Muscle of leg (tissue), 11 donors: ENCODE results near the gene MAB21L4. TPM values are rescaled to one million over a fixed set of nuclear protein-coding genes. Genes with fewer than 3 reads are reported as not detected.
A peak's percentile ranks its signal among the peaks of the same experiment; 100 is the strongest.

Experiments used
- DNase-seq: peaks from one replicate; pipeline ENCODE4 v3.0.0; 2013
- H3K27ac ChIP-seq: one replicate; pipeline ENCODE4 v1.5.1; 2013; ENCODE audit warnings: mild to moderate bottlenecking, low read length, control low read depth
- H3K27me3 ChIP-seq: one replicate; pipeline ENCODE4 v1.6.1; 2013; ENCODE audit warnings: low read length; ENCODE audit not compliant: control insufficient read depth, insufficient read depth
- H3K36me3 ChIP-seq: one replicate; pipeline ENCODE4 v1.6.1; 2013; ENCODE audit warnings: low read length; ENCODE audit not compliant: control insufficient read depth, insufficient read depth
- H3K4me1 ChIP-seq: one replicate; pipeline ENCODE4 v1.6.1; 2013; ENCODE audit warnings: low read length; ENCODE audit not compliant: control insufficient read depth, insufficient read depth
- H3K4me3 ChIP-seq: one replicate; pipeline ENCODE4 v1.5.1; 2013; ENCODE audit warnings: low read length, control low read depth
- H3K9me3 ChIP-seq: replicated peaks from 2 replicates; pipeline ENCODE4 v1.6.1; 2013; ENCODE audit warnings: low read depth, low read length; ENCODE audit not compliant: control insufficient read depth
- WGBS: methylation state at CpG from one replicate; pipeline ENCODE4 v1.1.5; 2013; ENCODE audit warnings: missing lambda C conversion rate; ENCODE audit not compliant: insufficient coverage; 5-methylcytosine and 5-hydroxymethylcytosine counted together
- polyA plus RNA-seq, 8 donors: library from polyadenylated mRNA; unstranded; fragments of 120-200 nt; gene quantifications; one replicate each; pipeline versions ENCODE4 v1.2.1 to v1.2.3, GENCODE V29; 2013; ENCODE audit warnings: inconsistent platforms in 1 of 8, low replicate concordance in 1 of 8; ENCODE audit not compliant: insufficient read length in 8 of 8, insufficient read depth in 1 of 8
- total RNA-seq: library from RNA; stranded (reverse); fragments of 120-200 nt; gene quantifications from one replicate; pipeline ENCODE4 v1.2.4, GENCODE V29; 2013

The MAB21L4 gene
- total and polyA plus RNA-seq, 9 donors: 0.06 to 2.4 (median 0.36) TPM; not detected in 4

DNA sequence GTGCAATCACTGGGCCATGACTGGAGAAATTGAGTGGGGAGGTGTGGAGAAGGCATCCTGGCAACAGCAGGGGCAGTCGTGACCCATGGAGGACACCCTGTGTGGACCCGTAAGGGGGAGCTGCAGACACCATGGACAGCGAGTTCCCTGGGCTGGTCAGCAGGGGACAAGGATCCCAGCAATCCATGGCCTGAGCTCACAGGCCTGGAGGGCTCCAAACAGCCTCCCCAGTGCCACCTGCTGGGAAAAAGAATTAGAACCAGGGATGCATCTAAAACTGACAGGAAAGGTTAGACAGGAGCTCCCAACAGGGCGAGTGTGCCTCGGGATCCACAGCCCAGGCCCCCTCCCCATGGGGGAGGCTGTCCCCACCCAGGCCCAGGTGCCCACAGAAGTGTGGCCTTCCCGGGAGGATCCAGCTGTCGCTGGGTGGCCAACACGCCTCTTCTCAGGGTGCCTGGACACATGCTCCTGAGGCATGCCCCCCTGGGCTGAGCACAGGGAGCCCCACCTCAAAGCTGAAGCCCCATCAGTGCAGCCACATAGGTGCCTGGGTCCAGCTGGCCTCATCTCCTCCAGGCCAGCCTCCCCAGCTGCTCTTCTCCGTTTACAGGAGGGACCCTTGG, 55.4 kb downstream of the MAB21L4 start:
- H3K27me3 ChIP-seq: peaks cover 23% of the 10 kb centered on the region
- 21% methylated on average over 8 of the region's 9 CpGs for WGBS
- peak; percentile 85 for DNase-seq
- no peaks in the 10 kb centered on the region for H3K9me3 ChIP-seq
- no peaks in the 10 kb centered on the region for H3K36me3 ChIP-seq
- no peak overlapping the region for H3K27ac ChIP-seq
- no peak overlapping the region for H3K4me3 ChIP-seq
- H3K4me1 ChIP-seq: peaks cover 15% of the 10 kb centered on the region

- Histone ChIP-seq H3K4me1 (peaks cover 15% of the 10 kb centered on the region), H3K4me3 (no peak overlapping the region), H3K9me3 (no peaks in the 10 kb centered on the region), H3K36me3 (no peaks in the 10 kb centered on the region), H3K27me3 (peaks cover 26% of the 10 kb centered on the region), H3K27ac (no peak overlapping the region)
- no peak for DNase-seq
- 78% methylated on average over 20 of the region's 28 CpGs for WGBS
Measured at GRCh38 chr2:240839152-240840143, 56.5 kb downstream of the MAB21L4 start.

- no peaks in the 10 kb centered on the region for H3K9me3 ChIP-seq
- H3K27me3 ChIP-seq: peaks cover 29% of the 10 kb centered on the region
- H3K36me3 ChIP-seq: no peaks in the 10 kb centered on the region
- no peak for DNase-seq
- no peak overlapping the region for H3K27ac ChIP-seq
- no peak overlapping the region for H3K4me3 ChIP-seq
- H3K4me1 ChIP-seq: peaks cover 20% of the 10 kb centered on the region
- 40% methylated on average over 1 of the region's 4 CpGs for WGBS
Measured at GRCh38 chr2:240837621-240838020, 58.3 kb downstream of the MAB21L4 start.

DNA sequence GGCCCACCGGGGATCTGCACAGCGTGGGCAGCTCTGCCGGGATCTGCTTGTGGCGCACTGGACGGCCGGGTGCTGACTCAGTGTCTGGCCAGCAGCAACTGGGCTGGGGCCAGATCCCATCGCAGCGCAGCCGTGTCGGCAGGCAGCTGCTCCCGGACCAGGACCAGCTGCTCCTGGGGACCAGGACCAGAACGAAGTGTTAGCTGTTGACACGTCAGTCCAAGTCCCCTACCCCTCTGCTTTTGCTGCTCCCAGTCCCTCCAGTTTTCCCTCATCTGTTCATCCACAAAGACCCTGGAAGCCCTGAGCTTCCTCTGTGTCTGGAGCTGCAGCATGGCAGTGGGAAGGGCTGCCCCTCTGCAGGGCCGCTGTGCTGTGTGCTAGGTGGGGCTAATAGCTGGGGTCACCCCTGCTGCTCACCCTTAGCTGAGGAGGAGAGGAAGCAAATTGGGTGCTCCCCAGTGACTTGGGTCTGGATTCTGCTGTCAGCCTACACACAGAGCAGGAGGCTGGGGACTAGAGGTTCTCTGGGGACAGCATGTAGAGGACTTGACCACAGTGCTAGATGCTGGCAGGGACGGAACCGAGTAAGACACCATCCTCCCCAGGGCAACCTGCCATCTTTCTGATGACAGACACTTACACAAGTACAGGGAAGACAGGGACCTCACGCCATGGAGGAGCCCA, 59.0 kb downstream of the MAB21L4 start:
- H3K27me3 ChIP-seq: peaks cover 30% of the 10 kb centered on the region

More for the DNA sequence above, 59.0 kb downstream of the MAB21L4 start:
- Histone ChIP-seq H3K4me3 (no peak overlapping the region), H3K36me3 (no peaks in the 10 kb centered on the region), H3K9me3 (no peaks in the 10 kb centered on the region), H3K4me1 (peaks cover 23% of the 10 kb centered on the region), H3K27ac (no peak overlapping the region)
- DNase-seq: peak; percentile 76
- 27% methylated on average over 14 of the region's 17 CpGs for WGBS

Other genes starting within 250 kb of the MAB21L4 start
- gene AQP12B, start 213.3 kb downstream of the MAB21L4 start, total RNA-seq: not detected
- 1 to 10 TPM in 4 of 8 donors, under 1 TPM in 4; 0.24 to 1.7 (median 1.0) TPM for gene AQP12B, start 213.3 kb downstream of the MAB21L4 start, polyA plus RNA-seq
- gene AQP12A, start 204.3 kb downstream of the MAB21L4 start, total RNA-seq: not detected
- gene AQP12A, start 204.3 kb downstream of the MAB21L4 start, polyA plus RNA-seq: 1 to 10 TPM in 2 of 8 donors, under 1 TPM in 5, not detected in 1; 0.27 to 1.4 (median 0.86) TPM
- 7.3 TPM for gene KIF1A, start 75.9 kb downstream of the MAB21L4 start, total RNA-seq
- 1 to 10 TPM; 2.2 to 8.6 (median 4.6) TPM for gene KIF1A, start 75.9 kb downstream of the MAB21L4 start, polyA plus RNA-seq
- gene AGXT, start 27.3 kb downstream of the MAB21L4 start, total RNA-seq: 0.13 TPM
- gene AGXT, start 27.3 kb downstream of the MAB21L4 start, polyA plus RNA-seq: under 1 TPM in 2 of 8 donors, not detected in 6; 0.19 to 0.30 TPM
- gene CROCC2, start 10.2 kb upstream of the MAB21L4 start, total RNA-seq: 0.04 TPM
- gene CROCC2, start 10.2 kb upstream of the MAB21L4 start, polyA plus RNA-seq: under 1 TPM in 7 of 8 donors, not detected in 1; 0.11 to 0.50 (median 0.22) TPM
- gene SNED1, start 102.5 kb upstream of the MAB21L4 start, total RNA-seq: 2.8 TPM
- gene SNED1, start 102.5 kb upstream of the MAB21L4 start, polyA plus RNA-seq: 1 to 10 TPM; 1.3 to 4.6 (median 2.5) TPM
- gene MTERF4, start 206.1 kb upstream of the MAB21L4 start, total RNA-seq: 28.6 TPM
- 10 to 100 TPM; 27.6 to 42.0 (median 32.9) TPM for gene MTERF4, start 206.1 kb upstream of the MAB21L4 start, polyA plus RNA-seq